HG03064 (cell line): ENCODE data around the gene RBM12.
A peak's percentile ranks its signal among the peaks of the same experiment; 100 is the strongest.

Source experiments
- ATAC-seq: cut with Tn5 transposase; IDR thresholded peaks from one replicate; pipeline ENCODE4 v1.9.1; 2021; ENCODE audit warnings: low read depth; ENCODE audit not compliant: unreplicated experiment

The RBM12 gene

DNA sequence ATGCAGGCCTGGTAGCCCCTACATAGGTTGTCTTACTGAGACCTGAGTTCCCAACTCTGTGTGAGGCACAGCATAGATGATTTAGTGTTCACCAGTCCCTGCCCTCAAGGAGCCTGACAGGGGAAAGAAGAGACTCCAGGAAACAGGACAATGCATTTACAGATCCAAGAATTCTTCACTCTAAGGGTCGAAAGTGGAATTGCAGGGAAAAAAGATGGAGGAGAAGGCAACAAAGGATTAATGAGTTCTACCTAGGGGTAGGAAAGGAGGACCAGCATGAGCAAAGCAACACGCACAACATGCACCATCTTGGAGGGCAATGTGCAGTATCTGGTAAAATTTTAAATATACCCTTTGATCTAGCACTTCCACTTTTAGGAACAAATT is 43.1 kb downstream of the RBM12 start:
- no peak for ATAC-seq

- no peak for ATAC-seq
Measured at GRCh38 chr20:35620818-35621559, 43.7 kb downstream of the RBM12 start.

- ATAC-seq = peak; percentile 33
Measured at GRCh38 chr20:35619196-35620095, 45.3 kb downstream of the RBM12 start.

DNA sequence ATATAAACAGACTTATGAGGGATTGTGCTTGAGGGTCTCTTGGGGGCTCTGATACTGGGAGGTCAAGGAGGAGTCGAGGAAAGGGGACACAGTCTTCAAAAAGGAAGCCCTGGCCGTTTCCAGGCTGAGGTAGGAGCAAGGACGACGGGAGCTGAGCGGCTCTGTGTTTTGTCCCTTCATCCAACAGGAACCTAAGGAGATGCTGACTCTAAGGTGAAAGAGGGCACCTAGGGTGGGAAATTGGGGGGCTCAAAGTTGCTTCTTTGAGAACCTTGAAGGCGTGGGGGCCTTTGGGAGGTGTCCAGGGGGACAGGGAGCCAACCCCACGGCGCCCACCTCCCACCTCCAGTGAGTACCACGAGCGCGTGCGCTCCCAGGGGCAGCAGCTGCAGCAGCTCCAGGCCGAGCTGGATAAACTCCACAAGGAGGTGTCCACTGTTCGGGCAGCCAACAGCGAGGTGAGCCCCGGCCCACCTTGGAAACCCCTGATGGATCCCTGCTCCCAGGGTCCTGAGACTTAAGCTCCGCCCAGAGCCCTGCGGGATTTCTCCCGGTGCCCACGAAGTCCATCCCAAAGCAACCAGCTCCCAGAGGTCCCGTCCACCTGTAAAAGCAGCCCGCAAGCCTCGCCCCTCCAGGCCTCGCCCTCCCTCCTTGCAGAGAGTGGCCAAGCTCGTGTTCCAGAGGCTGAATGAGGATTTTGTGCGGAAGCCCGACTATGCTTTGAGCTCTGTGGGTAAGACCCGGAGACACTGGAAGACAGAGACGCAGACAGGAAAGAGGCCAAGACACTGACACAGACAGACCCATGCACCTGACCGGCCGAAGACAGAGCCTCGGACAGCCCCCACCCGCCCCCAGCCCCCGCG is 46.2 kb downstream of the RBM12 start:
- ATAC-seq = no peak

DNA sequence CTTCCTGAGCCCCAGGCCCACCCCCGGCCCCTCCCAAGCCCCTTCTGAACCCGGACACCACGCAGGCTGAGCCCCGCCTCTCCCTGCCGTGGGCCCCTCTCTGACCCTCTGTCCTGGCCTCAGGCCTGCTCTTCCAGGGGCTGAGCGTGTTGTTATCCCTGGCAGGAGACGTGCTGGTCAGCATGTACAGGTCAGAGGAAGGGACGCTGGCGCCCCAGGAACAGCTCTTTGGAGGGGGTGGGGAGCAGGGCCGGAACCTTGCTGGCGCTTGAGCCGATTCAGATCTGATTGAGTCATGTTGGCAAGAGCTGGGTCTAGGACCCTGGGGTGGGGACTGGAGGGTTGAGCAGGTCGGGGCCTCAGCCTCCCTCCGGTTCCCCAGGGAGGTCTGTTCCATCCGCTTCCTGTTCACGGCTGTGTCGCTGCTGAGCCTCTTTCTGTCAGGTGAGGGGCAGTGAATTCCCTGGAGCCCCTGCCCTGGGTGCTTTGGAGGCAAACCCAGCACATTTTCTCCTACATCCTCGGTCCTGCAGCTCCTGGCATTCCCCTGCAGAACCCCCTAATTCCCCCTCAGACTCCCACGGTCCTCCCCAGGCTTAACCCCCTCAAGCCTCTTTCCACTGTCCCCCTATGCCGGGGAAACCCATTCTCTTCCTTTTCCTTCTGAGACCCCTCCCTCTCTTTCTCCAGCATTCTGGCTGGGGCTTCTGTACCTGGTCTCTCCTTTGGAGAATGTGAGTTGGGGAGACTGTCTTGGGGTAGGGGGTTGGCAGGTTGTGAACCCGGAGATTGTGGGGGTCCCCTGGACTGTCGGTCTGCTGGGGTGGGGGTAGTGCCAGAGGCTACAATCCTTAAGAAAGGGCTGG is 47.1 kb downstream of the RBM12 start:
- no peak for ATAC-seq

- ATAC-seq = no peak
Measured at GRCh38 chr20:35616465-35617396, 48.0 kb downstream of the RBM12 start.

GRCh38 chr20:35615667-35616464 is 48.8 kb downstream of the RBM12 start, which contains the start of gene SPAG4:
TSS of gene SPAG4 (plus strand) at chr20:35615829. CDS start at chr20:35616004, 175 bp downstream.
- ATAC-seq = peak; percentile 73

GRCh38 chr20:35611482-35611881 is 53.2 kb downstream of the RBM12 start:
- no peak for ATAC-seq

DNA sequence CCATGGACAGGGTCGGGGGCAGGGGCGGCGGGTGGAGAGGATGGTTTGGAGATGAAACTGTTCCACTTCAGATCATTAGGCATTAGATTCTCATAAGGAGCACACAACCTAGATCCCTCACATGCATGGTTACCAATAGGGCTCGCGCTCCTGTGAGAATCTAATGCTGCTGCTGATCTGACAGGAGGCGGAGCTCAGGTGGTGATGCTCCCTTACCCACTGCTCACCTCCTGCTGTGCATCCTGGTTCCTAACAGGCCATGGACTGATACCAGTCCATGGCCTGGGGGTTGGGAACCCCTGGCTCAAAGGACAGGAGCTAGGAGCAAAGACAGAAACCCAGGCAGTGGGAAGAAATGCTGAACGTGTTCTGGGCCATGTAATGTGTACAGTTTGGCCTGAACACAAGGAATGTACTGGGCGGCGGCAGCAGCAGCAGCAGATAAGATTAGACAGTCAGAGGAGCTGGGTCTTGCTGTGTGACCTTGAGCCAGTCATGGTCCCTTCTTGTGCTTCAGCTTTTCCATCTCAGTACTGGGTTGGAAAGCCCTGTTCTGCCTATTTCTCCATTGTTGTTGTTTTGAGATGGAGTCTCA is 53.8 kb downstream of the RBM12 start:
- no peak for ATAC-seq

DNA sequence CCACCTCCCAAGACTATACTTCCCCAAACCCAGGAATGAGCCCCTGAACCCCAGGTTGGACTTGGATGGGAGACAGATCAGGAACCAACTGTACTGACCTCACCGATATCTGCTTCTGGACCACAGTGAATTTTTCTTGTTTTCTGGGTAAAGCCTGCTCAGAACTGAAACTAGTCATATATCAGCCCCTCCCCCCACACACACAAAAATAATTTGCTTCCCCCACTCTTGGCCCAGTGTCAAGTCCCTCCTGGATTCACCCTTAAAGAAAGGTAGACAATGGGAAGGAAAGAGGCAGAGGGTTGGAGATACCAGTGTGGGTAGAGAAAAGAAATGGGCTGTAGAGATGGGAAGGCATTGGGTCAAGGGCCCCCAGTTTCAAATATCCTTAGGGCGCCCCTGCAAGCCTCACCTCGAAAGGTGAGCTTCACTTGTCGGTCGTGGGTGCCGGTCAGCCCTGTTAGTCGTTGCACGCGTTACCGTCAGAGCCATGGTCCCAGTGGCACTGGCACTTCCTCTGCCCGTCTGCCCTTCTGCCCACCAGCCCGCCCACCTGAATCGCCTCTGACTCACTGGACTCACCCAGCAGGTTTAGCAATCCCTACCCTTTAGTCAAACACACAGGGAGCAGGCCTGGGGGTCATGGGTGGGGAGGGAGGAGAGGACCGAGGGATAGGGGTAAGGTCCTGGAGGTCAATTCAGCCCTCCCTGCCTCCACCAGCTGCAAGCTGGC is 57.5 kb downstream of the RBM12 start:
- no peak for ATAC-seq

DNA sequence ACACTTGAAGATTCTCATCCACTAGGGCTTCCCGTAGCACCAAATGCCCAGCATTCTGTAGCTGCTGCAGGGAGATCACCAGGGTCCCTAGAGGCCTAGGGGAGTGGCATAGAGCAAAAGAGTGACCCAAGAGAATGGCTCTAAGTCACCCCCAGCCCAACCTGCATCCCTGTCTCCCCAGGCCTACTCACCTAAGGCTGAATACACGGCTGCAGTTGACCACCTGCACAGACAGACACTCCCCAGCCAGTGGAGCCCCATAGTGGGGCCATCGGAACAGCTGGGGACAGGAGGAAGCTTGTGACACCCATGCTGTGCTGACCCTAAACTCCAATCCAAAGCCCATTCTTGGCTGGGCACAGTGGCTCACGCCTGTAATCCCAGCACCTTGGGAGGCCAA is 58.6 kb downstream of the RBM12 start:
- no peak for ATAC-seq

- no peak for ATAC-seq
Measured at GRCh38 chr20:35604449-35604747, 60.3 kb downstream of the RBM12 start.

GRCh38 chr20:35603695-35604448 is 60.8 kb downstream of the RBM12 start:
- ATAC-seq = no peak

DNA sequence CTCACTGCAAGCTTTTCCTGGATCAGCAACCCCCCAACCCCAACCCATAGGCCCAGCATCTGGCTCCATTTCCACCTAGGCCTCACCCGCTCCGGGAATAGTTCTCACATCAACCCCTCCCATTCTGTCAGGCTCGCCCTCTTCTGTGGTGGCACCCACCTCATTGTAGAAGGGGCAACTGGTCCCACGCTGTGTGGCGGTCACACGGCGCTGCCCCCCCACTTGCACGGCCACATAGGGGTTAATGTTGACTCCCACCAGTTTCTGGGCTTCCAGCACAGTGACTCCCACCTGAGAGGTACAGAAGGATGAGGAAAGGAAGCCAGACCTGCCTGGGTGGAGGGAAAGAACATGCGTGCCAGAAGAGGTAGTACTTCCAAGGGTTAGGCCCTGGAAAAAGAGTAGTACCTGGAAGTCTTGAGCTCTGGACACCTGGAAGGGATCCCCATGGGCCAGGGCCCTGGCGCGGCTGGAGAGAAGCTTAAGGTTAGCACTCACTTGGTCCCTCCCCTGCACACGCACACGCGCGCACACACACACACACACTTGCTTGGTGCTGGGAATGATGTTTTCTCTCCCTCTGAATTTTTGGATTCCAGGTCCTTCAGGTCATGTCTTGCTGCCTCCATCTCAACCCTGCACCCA is 61.7 kb downstream of the RBM12 start:
- no peak for ATAC-seq

DNA sequence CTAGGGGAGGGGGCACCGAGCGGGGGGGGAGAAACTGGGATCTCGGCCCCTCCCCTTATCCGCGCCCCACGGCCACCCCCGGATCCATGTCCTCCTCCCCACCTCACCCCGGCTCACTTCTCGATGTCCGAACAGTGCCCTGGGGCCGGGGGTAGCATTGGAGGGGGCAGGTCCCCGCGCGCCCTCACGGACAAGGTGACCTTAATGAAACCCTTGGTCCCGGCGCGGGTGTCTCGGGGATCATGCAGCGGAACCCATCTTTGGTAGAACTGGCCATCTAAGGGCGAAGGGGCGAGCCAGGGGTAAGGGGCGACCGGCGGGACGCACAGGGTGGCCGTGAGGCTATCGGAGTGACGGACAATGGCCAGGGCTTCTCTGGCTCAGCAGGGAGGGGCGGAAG is 62.7 kb downstream of the RBM12 start:
- no peak for ATAC-seq
